Measurements from ENCODE around the gene PRELID2. TPM values are rescaled to one million over a fixed set of nuclear protein-coding genes. Genes with fewer than 3 reads are reported as not detected.

The PRELID2 gene
- total RNA-seq, 1 donor from 2014 or later = 23.5 TPM

GRCh38 chr5:145848854-145849253 is 13.7 kb upstream of the PRELID2 start:
- intact Hi-C loops (cut with DNase I) = no loop called here

DNA sequence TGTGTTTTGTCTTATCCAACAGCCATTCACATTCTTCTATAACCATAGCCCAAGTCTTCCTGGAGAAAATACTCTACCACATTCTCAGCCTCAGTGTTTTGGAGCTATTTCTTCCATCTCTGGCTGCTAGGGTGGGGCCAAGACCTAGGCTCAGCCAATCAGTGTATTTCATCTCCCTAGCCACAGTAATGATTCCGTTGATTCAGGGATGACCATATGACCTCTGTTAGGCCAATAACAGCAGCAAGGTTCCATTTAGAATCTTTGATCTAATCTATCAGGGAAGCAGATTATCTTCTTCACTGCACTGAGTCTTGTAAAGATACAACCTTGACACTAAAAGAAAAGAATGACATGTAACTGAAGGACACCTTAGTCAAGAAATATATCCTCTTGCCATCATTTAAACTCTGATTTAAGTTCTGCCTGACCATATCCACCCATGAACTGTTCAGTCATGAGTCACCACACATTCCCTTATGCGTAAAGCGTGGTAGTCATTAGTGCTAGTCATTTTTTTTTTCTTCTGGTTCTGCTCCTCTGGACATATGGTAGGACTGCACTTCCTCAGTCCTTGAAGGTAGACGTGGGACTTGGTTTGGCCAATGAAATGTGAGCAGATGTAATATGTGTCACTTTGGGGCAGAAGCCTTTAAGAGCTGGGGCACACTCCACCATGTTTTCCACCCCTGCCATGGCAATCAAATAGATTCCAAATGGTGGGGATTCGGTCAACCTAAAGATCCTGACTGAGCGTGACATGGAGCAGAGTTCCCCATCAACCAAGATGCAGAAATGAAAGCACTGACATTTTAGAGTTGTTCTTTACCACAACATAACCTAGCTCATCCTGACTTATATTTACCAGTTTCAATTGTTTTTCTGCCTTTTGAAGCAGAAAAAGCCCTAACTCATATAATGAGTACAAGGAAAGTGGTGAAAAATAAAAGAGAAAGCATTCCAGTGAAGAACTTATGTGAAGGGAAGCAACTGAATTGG is 12.7 kb upstream of the PRELID2 start:
- no peak overlapping the region for H3K27ac ChIP-seq
- no peaks in the 10 kb centered on the region for H3K36me3 ChIP-seq
- DNase-seq (ENCODE audit: low spot score in 2 of 2) = no peak
- intact Hi-C loops (cut with DNase I) = no loop called here
- no peaks in the 10 kb centered on the region for H3K4me1 ChIP-seq
- TF ChIP-seq, protein P1, sequence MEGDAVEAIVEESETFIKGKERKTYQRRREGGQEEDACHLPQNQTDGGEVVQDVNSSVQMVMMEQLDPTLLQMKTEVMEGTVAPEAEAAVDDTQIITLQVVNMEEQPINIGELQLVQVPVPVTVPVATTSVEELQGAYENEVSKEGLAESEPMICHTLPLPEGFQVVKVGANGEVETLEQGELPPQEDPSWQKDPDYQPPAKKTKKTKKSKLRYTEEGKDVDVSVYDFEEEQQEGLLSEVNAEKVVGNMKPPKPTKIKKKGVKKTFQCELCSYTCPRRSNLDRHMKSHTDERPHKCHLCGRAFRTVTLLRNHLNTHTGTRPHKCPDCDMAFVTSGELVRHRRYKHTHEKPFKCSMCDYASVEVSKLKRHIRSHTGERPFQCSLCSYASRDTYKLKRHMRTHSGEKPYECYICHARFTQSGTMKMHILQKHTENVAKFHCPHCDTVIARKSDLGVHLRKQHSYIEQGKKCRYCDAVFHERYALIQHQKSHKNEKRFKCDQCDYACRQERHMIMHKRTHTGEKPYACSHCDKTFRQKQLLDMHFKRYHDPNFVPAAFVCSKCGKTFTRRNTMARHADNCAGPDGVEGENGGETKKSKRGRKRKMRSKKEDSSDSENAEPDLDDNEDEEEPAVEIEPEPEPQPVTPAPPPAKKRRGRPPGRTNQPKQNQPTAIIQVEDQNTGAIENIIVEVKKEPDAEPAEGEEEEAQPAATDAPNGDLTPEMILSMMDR (IDR thresholded peaks at IDR 0.05) = no peak
- no peaks in the 10 kb centered on the region for H3K27me3 ChIP-seq
- no peak overlapping the region for H3K4me3 ChIP-seq
- no peaks in the 10 kb centered on the region for H3K9me3 ChIP-seq

More at GRCh38 chr5:145848854-145849253, 13.7 kb upstream of the PRELID2 start:
- Histone ChIP-seq H3K4me3 (no peak overlapping the region), H3K4me1 (no peaks in the 10 kb centered on the region), H3K27ac (no peak overlapping the region), H3K27me3 (no peaks in the 10 kb centered on the region), H3K9me3 (no peaks in the 10 kb centered on the region), H3K36me3 (no peaks in the 10 kb centered on the region)
- TF ChIP-seq, protein P1 (IDR thresholded peaks at IDR 0.05) = no peak
- no peak for DNase-seq (ENCODE audit: low spot score in 2 of 2)

GRCh38 chr5:145846081-145846480 is 10.9 kb upstream of the PRELID2 start:
- intact Hi-C loops (cut with DNase I) = no loop called here
- DNase-seq (ENCODE audit: low spot score in 2 of 2) = no peak

DNA sequence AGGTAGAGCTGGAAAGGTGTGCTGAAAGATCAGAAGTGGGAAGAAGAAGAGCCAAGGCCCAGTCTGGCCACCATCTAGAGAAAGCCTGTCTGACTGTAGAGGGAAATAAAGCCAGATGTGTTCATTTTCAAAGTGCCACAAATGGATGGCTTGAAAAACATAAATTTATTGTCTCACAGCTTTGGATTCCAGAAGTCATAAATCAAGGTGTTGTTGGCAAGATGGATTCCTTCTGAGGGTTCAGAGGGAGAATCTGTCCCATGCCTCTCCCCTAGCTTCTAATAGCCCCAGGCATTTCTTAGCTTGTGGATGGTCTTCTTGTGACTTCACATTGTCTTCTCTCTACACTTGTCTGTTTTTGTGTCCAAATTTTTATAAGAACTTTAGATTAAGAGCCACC is 6.2 kb upstream of the PRELID2 start:
- no peaks in the 10 kb centered on the region for H3K36me3 ChIP-seq
- no peak overlapping the region for H3K4me3 ChIP-seq
- H3K9me3 ChIP-seq = no peaks in the 10 kb centered on the region
- TF ChIP-seq, protein P1 (IDR thresholded peaks at IDR 0.05) = no peak
- no peak for DNase-seq (ENCODE audit: low spot score in 2 of 2)
- no peaks in the 10 kb centered on the region for H3K27me3 ChIP-seq
- no peak overlapping the region for H3K27ac ChIP-seq
- H3K4me1 ChIP-seq = no peaks in the 10 kb centered on the region
- intact Hi-C loops (cut with DNase I) = no loop called here

More at GRCh38 chr5:145846081-145846480, 10.9 kb upstream of the PRELID2 start:
- H3K9me3 ChIP-seq = no peaks in the 10 kb centered on the region
- no peaks in the 10 kb centered on the region for H3K36me3 ChIP-seq
- TF ChIP-seq, protein P1 (IDR thresholded peaks at IDR 0.05) = no peak
- H3K4me3 ChIP-seq = no peak overlapping the region
- no peaks in the 10 kb centered on the region for H3K4me1 ChIP-seq
- no peaks in the 10 kb centered on the region for H3K27me3 ChIP-seq
- H3K27ac ChIP-seq = no peak overlapping the region

DNA sequence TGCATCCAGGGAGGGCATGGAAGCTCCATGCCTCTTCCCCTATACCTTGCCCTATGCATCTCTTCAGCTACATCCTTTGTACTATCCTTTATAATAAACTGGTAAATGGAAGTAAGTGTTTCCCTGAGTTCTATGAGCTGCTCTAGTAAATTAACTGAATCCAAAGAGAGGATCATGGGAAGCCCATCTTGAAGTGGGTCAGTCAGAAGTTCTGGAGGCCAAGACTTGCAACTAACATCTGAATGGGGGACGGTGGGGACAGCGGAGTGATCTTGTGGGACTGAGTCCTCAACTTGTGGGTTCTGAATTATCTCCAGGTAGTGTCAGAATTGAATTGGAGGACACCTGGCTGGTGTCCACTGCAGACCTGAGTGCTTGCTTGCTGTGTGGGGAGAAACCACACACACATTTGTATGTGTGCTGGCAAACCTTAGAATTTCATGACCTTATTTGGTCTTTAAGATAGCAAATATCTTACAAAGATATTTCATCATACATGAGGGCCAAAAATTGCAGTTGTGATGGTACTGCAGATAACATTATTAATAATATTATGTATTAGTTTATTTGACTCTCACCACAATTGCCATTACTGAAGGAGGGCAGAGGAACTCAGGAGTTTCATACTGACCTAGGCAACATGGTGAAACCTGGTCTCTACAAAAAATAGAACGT is 5.5 kb upstream of the PRELID2 start:
- H3K36me3 ChIP-seq = no peaks in the 10 kb centered on the region
- H3K27me3 ChIP-seq = no peaks in the 10 kb centered on the region
- H3K4me1 ChIP-seq = no peaks in the 10 kb centered on the region
- DNase-seq (ENCODE audit: low spot score in 2 of 2) = no peak
- intact Hi-C loops (cut with DNase I) = no loop called here
- no peak overlapping the region for H3K27ac ChIP-seq
- TF ChIP-seq, protein P1 (IDR thresholded peaks at IDR 0.05) = no peak
- no peak overlapping the region for H3K4me3 ChIP-seq
- no peaks in the 10 kb centered on the region for H3K9me3 ChIP-seq

All from ascending aorta (tissue), 2 donors.